HepG2 (cell line): ENCODE measurements around the gene ELF1. TPM values are rescaled to one million over a fixed set of nuclear protein-coding genes. Genes with fewer than 3 reads are reported as not detected.
"Not testable (repeated sequence)": the region's sequence is repeated elsewhere in the genome, so short reads cannot be mapped to it uniquely, and the experiment has no call there.

ENCODE experiments used
- ATAC-seq: fragments of 200-7000 bp; cut with Tn5 transposase; 3 replicates; pipeline ENCODE4 v1.9.1; 2020; ENCODE audit warnings: mild to moderate bottlenecking, moderate library complexity
- BruUV-seq: library from RNA; stranded (reverse); fragments of 400-500 nt; replicated peaks from 2 replicates; lab custom pipeline; 2021; lab: Mats Ljungman, UMichigan
- CTCF ChIA-PET: fragments of 300-600 bp; formaldehyde crosslinking; extraction: SDS; loops from one replicate; lab custom pipeline; 2021; ENCODE audit warnings: low total read pairs, inconsistent platforms, low intra/inter-chr PET ratio; lab: Yijun Ruan, JAX
- POLR2A ChIA-PET: fragments of 350-600 bp; sonication (Branson Sonifier 250); formaldehyde crosslinking; loops from one replicate; lab custom pipeline; 2020; ENCODE audit warnings: antibody characterized with exemption, inconsistent platforms; lab: Yijun Ruan, JAX
- DNase-seq: peaks from one replicate; pipeline ENCODE4 v3.0.0-alpha.2; 2015; ENCODE audit warnings: low spot score
- FAIRE-seq: peaks from 3 replicates; lab custom pipeline; 2011; peaks lifted over from hg19 to GRCh38; lab: Jason Lieb, UNC
- H2AFZ ChIP-seq: one replicate; pipeline ENCODE4 v1.6.1; 2011; ENCODE audit warnings: low read length, inconsistent platforms
- H3K27ac ChIP-seq: fragments of 300-600 bp; 3 replicates; pipeline ENCODE4 v1.8.0; 2011; ENCODE audit warnings: mixed run types, mild to moderate bottlenecking, mixed read lengths, low read length, inconsistent platforms; ENCODE audit not compliant: insufficient read depth; ENCODE audit errors: extremely low read length
- H3K27me3 ChIP-seq, 2 experiments: fragments of 200-600 bp in 1 of 2; 2 replicates in 1 of 2; 3 replicates in 1 of 2; pipeline versions ENCODE4 v1.6.0 to v1.8.0; 2011; ENCODE audit warnings: low read length in 2 of 2, mild to moderate bottlenecking in 2 of 2, moderate library complexity in 2 of 2, inconsistent platforms in 1 of 2; ENCODE audit not compliant: insufficient read depth in 2 of 2, control insufficient read depth in 1 of 2
- H3K36me3 ChIP-seq, 2 experiments: fragments of 200-600 bp in 1 of 2; replicated peaks in 1 of 2; 2 replicates in 1 of 2; 3 replicates in 1 of 2; pipeline versions ENCODE4 v1.5.1 to v1.8.0; 2011; ENCODE audit warnings: low read length in 2 of 2, inconsistent platforms in 1 of 2; ENCODE audit not compliant: insufficient read depth in 2 of 2, control insufficient read depth in 1 of 2
- H3K4me1 ChIP-seq: 2 replicates; pipeline ENCODE4 v1.5.1; 2012; ENCODE audit warnings: low read length, inconsistent platforms; ENCODE audit not compliant: insufficient read depth
- H3K4me2 ChIP-seq: 2 replicates; pipeline ENCODE4 v1.6.0; 2011; ENCODE audit warnings: low read depth, low read length, inconsistent platforms
- H3K4me3 ChIP-seq, 3 experiments: fragments of 200-600 bp in 1 of 3; sonication (generic), shearing (Covaris generic) in 1 of 3; replicated peaks in 1 of 3; 2 replicates each; pipeline ENCODE4 v1.5.1; 2011 to 2016; ENCODE audit warnings: low read length in 3 of 3, inconsistent platforms in 2 of 3, low read depth in 2 of 3, mild to moderate bottlenecking in 2 of 3, control low read depth in 1 of 3, mixed read lengths in 1 of 3; ENCODE audit not compliant: insufficient read depth in 1 of 3
- H3K79me2 ChIP-seq: one replicate; pipeline ENCODE4 v1.6.1; 2011; ENCODE audit warnings: low read length, inconsistent platforms; ENCODE audit not compliant: insufficient read depth
- H3K9ac ChIP-seq: 2 replicates; pipeline ENCODE4 v1.6.0; 2011; ENCODE audit warnings: mild to moderate bottlenecking, low read depth, low read length, inconsistent platforms; ENCODE audit not compliant: insufficient read depth
- H3K9me3 ChIP-seq: 2 replicates; pipeline ENCODE4 v1.5.1; 2012; ENCODE audit warnings: mild to moderate bottlenecking, low read length
- H4K20me1 ChIP-seq: 2 replicates; pipeline ENCODE4 v1.6.0; 2011; ENCODE audit warnings: inconsistent platforms, mild to moderate bottlenecking, low read length, moderate library complexity; ENCODE audit not compliant: insufficient read depth
- NR2F2 ChIP-seq: IDR thresholded peaks from 2 replicates; pipeline ENCODE4 v1.6.1; 2012; ENCODE audit warnings: low read depth, inconsistent platforms, borderline replicate concordance
- ZNF235 ChIP-seq: sonication (generic); formaldehyde crosslinking; IDR thresholded peaks from 2 replicates; pipeline ENCODE4 v1.8.1; 2023; ENCODE audit warnings: mild to moderate bottlenecking, missing genetic modification reagents, borderline replicate concordance
- WGBS: methylation state at CpG from one replicate; pipeline ENCODE4 v1.1.6; 2017; ENCODE audit warnings: low lambda C conversion rate; 5-methylcytosine and 5-hydroxymethylcytosine counted together
- in situ Hi-C: cut with HindIII; loops from 2 replicates; pipeline ENCODE4 v1.10.0; 2017; ENCODE audit warnings: low pct_unique_long_range_greater_than_20kb; ENCODE audit not compliant: extremely low pct_ligation_motif_present
- intact Hi-C: fragments of 100-400 bp; cut with micrococcal nuclease; formaldehyde crosslinking; loops from one replicate; pipeline ENCODE4 v1.10.0; 2022; ENCODE audit not compliant: unreplicated experiment
- polyA plus RNA-seq, 8 experiments: library from polyadenylated mRNA; depleted of rRNA in 3 of 8; stranded (reverse) in 7 of 8; unstranded in 1 of 8; fragments of >200 nt; fragmentation: Illumina TruSeq in 4 of 8; extraction: Trizol in 4 of 8; gene quantifications; 2 replicates each; pipeline versions ENCODE4 v1.2.1 to v1.2.3, GENCODE V29; 2011 to 2016; ENCODE audit warnings: low read depth in 4 of 8, missing spikeins in 1 of 8, mixed read lengths in 1 of 8; ENCODE audit not compliant: insufficient read depth in 1 of 8
- total RNA-seq, 5 experiments: library from RNA; depleted of rRNA; stranded (reverse); fragments of >200 nt; fragmentation: Illumina TruSeq; extraction: Trizol; gene quantifications; 2 replicates each; pipeline ENCODE4 v1.2.3, GENCODE V29; 2016; ENCODE audit warnings: low read depth in 1 of 5
- TF ChIP-seq, protein P1 (sequence below): sonication (generic); formaldehyde crosslinking; IDR thresholded peaks from 2 replicates; pipeline ENCODE4 v1.4.0; 2020; ENCODE audit warnings: missing genetic modification reagents
- TF ChIP-seq, protein P2 (sequence below): sonication (generic); formaldehyde crosslinking; IDR thresholded peaks from 2 replicates; pipeline ENCODE4 v1.5.1; 2020; ENCODE audit warnings: mild to moderate bottlenecking, missing genetic modification reagents, borderline replicate concordance

Gene ELF1
- total and polyA plus RNA-seq, 2 of the 13 experiments (the other 11 are each of a cell fraction or from before 2014, with no cell fraction given), result 24.6 to 71.5 TPM

DNA sequence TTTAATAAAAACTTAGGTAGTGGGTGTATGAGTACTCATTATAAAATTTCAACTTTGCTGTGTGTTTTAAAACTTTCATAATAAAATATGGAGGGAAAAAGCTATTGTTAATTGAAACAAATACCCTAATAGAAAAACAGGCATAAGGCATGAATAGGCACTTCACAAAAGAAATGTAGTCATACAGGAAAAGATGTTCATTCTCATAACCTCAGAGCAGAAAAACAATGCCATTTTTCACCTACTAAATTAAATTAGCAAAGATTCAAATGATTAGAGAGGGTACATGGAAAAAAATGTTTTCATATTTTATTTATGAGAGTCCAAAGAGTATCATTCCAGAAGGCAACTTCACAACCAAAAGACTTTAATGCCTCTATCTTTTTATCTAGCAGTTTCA is 20.6 kb upstream of the ELF1 start:
- FAIRE-seq (no peak), ATAC-seq (no peak), DNase-seq (no peak)
- CTCF ChIA-PET, result no interaction called here
- TF ChIP-seq NR2F2, result no peak
- Histone ChIP-seq H3K4me3 (no peak overlapping the region), H3K79me2 (peaks cover 58% of the 10 kb centered on the region), H3K27me3 (no peaks in the 10 kb centered on the region), H3K4me1 (peaks cover 28% of the 10 kb centered on the region), H3K36me3 (peaks cover 0 to 4% of the 10 kb centered on the region in 2 experiments; a peak in 2 of 5 replicates), H3K9ac (no peak overlapping the region), H3K27ac (no peak overlapping the region), H4K20me1 (peaks cover 17% of the 10 kb centered on the region), H3K9me3 (no peaks in the 10 kb centered on the region), H3K4me2 (no peak overlapping the region), H2AFZ (no peak overlapping the region)
- intact Hi-C loops (no loop called here), in situ Hi-C loops (no loop called here)
- POLR2A ChIA-PET, result interaction anchor here (0.7 kb wide), 1 partner anchor 9 kb away, joined by 3 read pairs; no protein-coding TSS in a partner anchor
- no TSS peak for BruUV-seq

DNA sequence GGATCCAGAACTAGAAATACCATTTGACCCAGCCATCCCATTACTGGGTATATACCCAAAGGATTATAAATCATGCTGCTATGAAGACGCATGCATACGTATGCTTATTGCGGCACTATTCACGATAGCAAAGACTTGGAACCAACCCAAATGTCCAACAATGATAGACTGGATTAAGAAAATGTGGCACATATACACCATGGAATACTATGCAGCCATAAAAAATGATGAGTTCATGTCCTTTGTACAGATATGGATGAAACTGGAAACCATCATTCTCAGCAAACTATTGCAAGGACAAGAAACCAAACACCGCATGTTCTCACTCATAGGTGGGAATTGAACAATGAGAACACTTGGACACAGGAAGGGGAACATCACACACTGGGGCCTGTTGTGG is 17.4 kb upstream of the ELF1 start:
- H3K9ac ChIP-seq, intact Hi-C loops, ATAC-seq, H3K4me2 ChIP-seq, H3K27ac ChIP-seq, POLR2A ChIA-PET, H3K27me3 ChIP-seq, BruUV-seq, CTCF ChIA-PET, in situ Hi-C loops, H3K4me3 ChIP-seq, H3K36me3 ChIP-seq, H2AFZ ChIP-seq, H3K9me3 ChIP-seq, DNase-seq, FAIRE-seq: not testable (repeated sequence)
- 94% methylated on average over 5 of the region's 5 CpGs for WGBS
- peaks cover 26% of the 10 kb centered on the region for H3K4me1 ChIP-seq
- peaks cover 84% of the 10 kb centered on the region for H3K79me2 ChIP-seq
- peaks cover 14% of the 10 kb centered on the region for H4K20me1 ChIP-seq

- peaks cover 13% of the 10 kb centered on the region; the same call in 1 of the 2 replicates for H3K4me1 ChIP-seq
- H3K9ac ChIP-seq, result no peak overlapping the region
- H3K36me3 ChIP-seq, result peaks cover 0 to 4% of the 10 kb centered on the region in 2 experiments; a peak in 1 of 5 replicates
- ATAC-seq (no peak), DNase-seq (no peak), FAIRE-seq (no peak)
- in situ Hi-C loops, result no loop called here
- no peak overlapping the region for H2AFZ ChIP-seq
- no peak overlapping the region for H3K4me2 ChIP-seq
- H3K79me2 ChIP-seq, result peaks cover 86% of the 10 kb centered on the region
- CTCF ChIA-PET, result no interaction called here
- WGBS, result 98% methylated on average over 5 of the region's 5 CpGs
- no peak overlapping the region for H3K4me3 ChIP-seq
- no peak overlapping the region for H3K27ac ChIP-seq
- POLR2A ChIA-PET, result no interaction called here
- no TSS peak for BruUV-seq
- intact Hi-C loops, result no loop called here
- H3K9me3 ChIP-seq, result no peaks in the 10 kb centered on the region
- H4K20me1 ChIP-seq, result peaks cover 16% of the 10 kb centered on the region; the same call in 1 of the 2 replicates
- H3K27me3 ChIP-seq, result no peaks in the 10 kb centered on the region
- TF ChIP-seq, protein P1, sequence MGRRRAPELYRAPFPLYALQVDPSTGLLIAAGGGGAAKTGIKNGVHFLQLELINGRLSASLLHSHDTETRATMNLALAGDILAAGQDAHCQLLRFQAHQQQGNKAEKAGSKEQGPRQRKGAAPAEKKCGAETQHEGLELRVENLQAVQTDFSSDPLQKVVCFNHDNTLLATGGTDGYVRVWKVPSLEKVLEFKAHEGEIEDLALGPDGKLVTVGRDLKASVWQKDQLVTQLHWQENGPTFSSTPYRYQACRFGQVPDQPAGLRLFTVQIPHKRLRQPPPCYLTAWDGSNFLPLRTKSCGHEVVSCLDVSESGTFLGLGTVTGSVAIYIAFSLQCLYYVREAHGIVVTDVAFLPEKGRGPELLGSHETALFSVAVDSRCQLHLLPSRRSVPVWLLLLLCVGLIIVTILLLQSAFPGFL (CRISPR knock-in tag), result no peak
- no peak for TF ChIP-seq ZNF235 (CRISPR knock-in tag)
- TF ChIP-seq, protein P2, sequence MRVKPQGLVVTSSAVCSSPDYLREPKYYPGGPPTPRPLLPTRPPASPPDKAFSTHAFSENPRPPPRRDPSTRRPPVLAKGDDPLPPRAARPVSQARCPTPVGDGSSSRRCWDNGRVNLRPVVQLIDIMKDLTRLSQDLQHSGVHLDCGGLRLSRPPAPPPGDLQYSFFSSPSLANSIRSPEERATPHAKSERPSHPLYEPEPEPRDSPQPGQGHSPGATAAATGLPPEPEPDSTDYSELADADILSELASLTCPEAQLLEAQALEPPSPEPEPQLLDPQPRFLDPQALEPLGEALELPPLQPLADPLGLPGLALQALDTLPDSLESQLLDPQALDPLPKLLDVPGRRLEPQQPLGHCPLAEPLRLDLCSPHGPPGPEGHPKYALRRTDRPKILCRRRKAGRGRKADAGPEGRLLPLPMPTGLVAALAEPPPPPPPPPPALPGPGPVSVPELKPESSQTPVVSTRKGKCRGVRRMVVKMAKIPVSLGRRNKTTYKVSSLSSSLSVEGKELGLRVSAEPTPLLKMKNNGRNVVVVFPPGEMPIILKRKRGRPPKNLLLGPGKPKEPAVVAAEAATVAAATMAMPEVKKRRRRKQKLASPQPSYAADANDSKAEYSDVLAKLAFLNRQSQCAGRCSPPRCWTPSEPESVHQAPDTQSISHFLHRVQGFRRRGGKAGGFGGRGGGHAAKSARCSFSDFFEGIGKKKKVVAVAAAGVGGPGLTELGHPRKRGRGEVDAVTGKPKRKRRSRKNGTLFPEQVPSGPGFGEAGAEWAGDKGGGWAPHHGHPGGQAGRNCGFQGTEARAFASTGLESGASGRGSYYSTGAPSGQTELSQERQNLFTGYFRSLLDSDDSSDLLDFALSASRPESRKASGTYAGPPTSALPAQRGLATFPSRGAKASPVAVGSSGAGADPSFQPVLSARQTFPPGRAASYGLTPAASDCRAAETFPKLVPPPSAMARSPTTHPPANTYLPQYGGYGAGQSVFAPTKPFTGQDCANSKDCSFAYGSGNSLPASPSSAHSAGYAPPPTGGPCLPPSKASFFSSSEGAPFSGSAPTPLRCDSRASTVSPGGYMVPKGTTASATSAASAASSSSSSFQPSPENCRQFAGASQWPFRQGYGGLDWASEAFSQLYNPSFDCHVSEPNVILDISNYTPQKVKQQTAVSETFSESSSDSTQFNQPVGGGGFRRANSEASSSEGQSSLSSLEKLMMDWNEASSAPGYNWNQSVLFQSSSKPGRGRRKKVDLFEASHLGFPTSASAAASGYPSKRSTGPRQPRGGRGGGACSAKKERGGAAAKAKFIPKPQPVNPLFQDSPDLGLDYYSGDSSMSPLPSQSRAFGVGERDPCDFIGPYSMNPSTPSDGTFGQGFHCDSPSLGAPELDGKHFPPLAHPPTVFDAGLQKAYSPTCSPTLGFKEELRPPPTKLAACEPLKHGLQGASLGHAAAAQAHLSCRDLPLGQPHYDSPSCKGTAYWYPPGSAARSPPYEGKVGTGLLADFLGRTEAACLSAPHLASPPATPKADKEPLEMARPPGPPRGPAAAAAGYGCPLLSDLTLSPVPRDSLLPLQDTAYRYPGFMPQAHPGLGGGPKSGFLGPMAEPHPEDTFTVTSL, result no peak
Measured at GRCh38 chr13:41034881-41035280, 15.8 kb upstream of the ELF1 start.
